Endothelial cell of umbilical vein (primary cell): ENCODE results near the gene LRRC8E. TPM values are rescaled to one million over a fixed set of nuclear protein-coding genes. Genes with fewer than 3 reads are reported as not detected.

ENCODE experiments used
- BruUV-seq: library from RNA; stranded (reverse); fragments of 400-500 nt; replicated peaks from 2 replicates; lab custom pipeline; 2021; lab: Mats Ljungman, UMichigan
- CTCF ChIA-PET: fragments of 300-600, 350-600 bp; sonication (Branson Sonifier 250); formaldehyde crosslinking; loops from one replicate; lab custom pipeline; 2021; ENCODE audit warnings: antibody characterized with exemption, inconsistent platforms; lab: Charles Lee
- POLR2A ChIA-PET: fragments of 300-600, 350-600 bp; sonication (Branson Sonifier 250); formaldehyde crosslinking; loops from one replicate; lab custom pipeline; 2021; ENCODE audit warnings: antibody characterized with exemption, inconsistent platforms; lab: Charles Lee
- DNase-seq: peaks from one replicate; pipeline ENCODE4 v3.0.0-alpha.2; 2011; ENCODE audit warnings: low read depth, low spot score
- FAIRE-seq: peaks from 2 replicates; lab custom pipeline; 2011; peaks lifted over from hg19 to GRCh38; lab: Jason Lieb, UNC
- H2AFZ ChIP-seq: 2 replicates; pipeline ENCODE4 v1.6.0; 2012; ENCODE audit warnings: low read depth, low read length, control low read depth, inconsistent platforms
- H3K27ac ChIP-seq: 2 replicates; pipeline ENCODE4 v1.5.1; 2011; ENCODE audit warnings: low read depth, mild to moderate bottlenecking, control low read depth, low read length, moderate library complexity; ENCODE audit not compliant: insufficient read depth
- H3K27me3 ChIP-seq, 2 experiments: 2 replicates each; pipeline versions ENCODE4 v1.6.0 to v1.6.1; 2011; ENCODE audit warnings: low read length in 2 of 2, mixed read lengths in 1 of 2; ENCODE audit not compliant: control insufficient read depth in 2 of 2, insufficient read depth in 2 of 2
- H3K36me3 ChIP-seq, 2 experiments: 2 replicates in 1 of 2; 3 replicates in 1 of 2; pipeline ENCODE4 v1.5.1; 2011; ENCODE audit warnings: low read length in 2 of 2, mild to moderate bottlenecking in 1 of 2, moderate library complexity in 1 of 2; ENCODE audit not compliant: control insufficient read depth in 2 of 2, insufficient read depth in 2 of 2; ENCODE audit errors: extremely low read depth in 1 of 2
- H3K4me1 ChIP-seq: 3 replicates; pipeline ENCODE4 v1.5.1; 2011; ENCODE audit warnings: mild to moderate bottlenecking, low read length; ENCODE audit not compliant: control insufficient read depth, insufficient read depth; ENCODE audit errors: extremely low read depth
- H3K4me2 ChIP-seq: 2 replicates; pipeline ENCODE4 v1.6.1; 2011; ENCODE audit warnings: low read length, control low read depth, mixed read lengths; ENCODE audit not compliant: insufficient read depth
- H3K4me3 ChIP-seq, 3 experiments: fragments of 200-600 bp in 1 of 3; sonication (generic), shearing (Covaris generic) in 1 of 3; replicated peaks in 1 of 3; 2 replicates each; pipeline ENCODE4 v1.5.1; 2011 to 2016; ENCODE audit warnings: control low read depth in 3 of 3, low read length in 3 of 3, mild to moderate bottlenecking in 2 of 3, inconsistent platforms in 1 of 3, low read depth in 1 of 3, moderate library complexity in 1 of 3; ENCODE audit not compliant: insufficient read depth in 1 of 3
- H3K79me2 ChIP-seq: 2 replicates; pipeline ENCODE4 v1.6.0; 2012; ENCODE audit warnings: low read length, inconsistent platforms; ENCODE audit not compliant: control insufficient read depth, insufficient read depth
- H3K9ac ChIP-seq: replicated peaks from 2 replicates; pipeline ENCODE3; 2011; ENCODE audit warnings: low read length, control low read depth; ENCODE audit not compliant: insufficient read depth; ENCODE audit errors: extremely low read depth
- H3K9me1 ChIP-seq: replicated peaks from 3 replicates; pipeline ENCODE4 v1.6.0; 2011; ENCODE audit warnings: mild to moderate bottlenecking, low read length; ENCODE audit not compliant: control insufficient read depth, insufficient read depth; ENCODE audit errors: extremely low read depth
- H3K9me3 ChIP-seq: replicated peaks from 2 replicates; pipeline ENCODE4 v1.5.1; 2012; ENCODE audit warnings: low read length, inconsistent platforms; ENCODE audit not compliant: control insufficient read depth, insufficient read depth
- H4K20me1 ChIP-seq: replicated peaks from 2 replicates; pipeline ENCODE3; 2011; ENCODE audit warnings: mild to moderate bottlenecking, low read length; ENCODE audit not compliant: control insufficient read depth, insufficient read depth; ENCODE audit errors: extremely low read depth
- EZH2 ChIP-seq: IDR thresholded peaks from 2 replicates; pipeline ENCODE4 v1.6.1; 2012; ENCODE audit warnings: borderline replicate concordance, low read depth, mild to moderate bottlenecking, moderate library complexity, low read length, inconsistent platforms; ENCODE audit not compliant: severe bottlenecking
- FOS ChIP-seq: IDR thresholded peaks from 2 replicates; pipeline ENCODE4 v1.6.1; 2011; ENCODE audit warnings: mild to moderate bottlenecking, low read length, moderate library complexity, borderline replicate concordance; ENCODE audit not compliant: insufficient read depth
- GATA2 ChIP-seq: IDR thresholded peaks from 2 replicates; pipeline ENCODE4 v1.7.0; 2011; ENCODE audit warnings: low read depth, mild to moderate bottlenecking, moderate library complexity, mixed read lengths, low read length; ENCODE audit not compliant: insufficient read length, insufficient read depth
- JUN ChIP-seq: IDR thresholded peaks from 2 replicates; pipeline ENCODE4 v1.6.1; 2011; ENCODE audit warnings: borderline replicate concordance, low read depth; ENCODE audit not compliant: insufficient read length, insufficient read depth
- MYC ChIP-seq: IDR thresholded peaks from one replicate; pipeline ENCODE4 v1.6.1; 2011; ENCODE audit warnings: mild to moderate bottlenecking, low read depth, low read length
- POLR2A ChIP-seq: IDR thresholded peaks from 2 replicates; pipeline ENCODE4 v1.6.1; 2012; ENCODE audit warnings: low read depth, mild to moderate bottlenecking, control low read depth, low read length
- POLR2AphosphoS5 ChIP-seq: IDR thresholded peaks from 2 replicates; pipeline ENCODE4 v1.6.1; 2012; ENCODE audit warnings: low read depth, mild to moderate bottlenecking, control low read depth, low read length, moderate library complexity; ENCODE audit not compliant: insufficient read depth
- dilution Hi-C: fragments of 300-500 bp; cut with MboI; formaldehyde crosslinking; loops from one replicate; pipeline ENCODE4 v1.15.0; 2019; ENCODE audit warnings: low sequenced_read_pairs; ENCODE audit not compliant: extremely low pct_ligation_motif_present
- intact Hi-C: fragments of 100-400 bp; cut with micrococcal nuclease; formaldehyde crosslinking; loops from one replicate; pipeline ENCODE4 v1.10.0; 2022
- polyA plus RNA-seq, 4 experiments: library from polyadenylated mRNA; depleted of rRNA in 3 of 4; stranded (reverse) in 3 of 4; unstranded in 1 of 4; fragments of >200 nt; gene quantifications; 2 replicates each; pipeline versions ENCODE4 v1.2.1 to v1.2.3, GENCODE V29; 2011 to 2012; ENCODE audit warnings: missing spikeins in 1 of 4
- total RNA-seq: library from RNA; stranded (reverse); gene quantifications from 2 replicates; pipeline ENCODE4 v1.2.3, GENCODE V29; 2021
- TF ChIP-seq, protein P1 (sequence below): IDR thresholded peaks from 2 replicates; pipeline ENCODE4 v1.6.1; 2011; ENCODE audit not compliant: insufficient read depth, insufficient read length
- TF ChIP-seq, protein P2 (sequence below), 2 donors: IDR thresholded peaks; 1 replicate in 1 of 2; 2 replicates in 1 of 2; pipeline ENCODE4 v1.5.1; 2011; ENCODE audit warnings: low read length in 2 of 2, mild to moderate bottlenecking in 2 of 2, moderate library complexity in 2 of 2, control low read depth in 1 of 2, inconsistent platforms in 1 of 2, low read depth in 1 of 2; ENCODE audit not compliant: insufficient read depth in 1 of 2; ENCODE audit errors: extremely low read depth in 1 of 2

Gene LRRC8E
- total and polyA plus RNA-seq, 2 donors (not counting 3 experiments of a cell fraction or from before 2014, with no cell fraction given) = 1.1 to 1.6 TPM

DNA sequence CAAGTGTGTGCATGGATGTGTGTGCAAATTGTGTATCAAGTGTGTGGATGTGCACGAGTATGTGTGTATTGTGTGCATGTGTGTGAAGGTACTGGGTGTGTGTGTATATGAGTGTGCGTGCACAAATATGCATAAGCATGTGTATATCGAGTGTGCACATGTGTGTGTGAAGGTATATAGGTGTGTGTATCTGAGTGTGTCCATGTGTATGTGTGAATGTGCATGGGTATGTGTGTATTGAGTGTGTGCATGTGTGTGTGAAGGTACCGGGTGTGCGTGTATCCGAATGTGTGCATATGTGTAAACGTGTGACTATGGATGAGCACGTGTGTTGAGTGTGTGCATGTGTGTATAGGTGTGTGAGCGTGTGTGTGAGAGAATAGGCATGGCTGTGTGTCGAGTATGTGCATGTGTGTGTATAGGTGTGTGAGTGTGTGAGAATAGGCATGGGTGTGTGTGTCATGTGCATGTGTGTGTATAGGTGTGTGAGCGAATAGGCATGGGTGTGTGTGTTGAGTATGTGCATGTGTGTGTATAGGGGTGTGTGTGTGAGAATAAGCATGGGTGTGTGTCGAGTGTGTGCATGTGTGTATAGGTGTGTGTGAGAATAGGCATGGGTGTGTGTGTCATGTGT, 45.5 kb upstream of the LRRC8E start:
- no peaks in the 10 kb centered on the region for H3K27me3 ChIP-seq
- no TSS peak for BruUV-seq
- FAIRE-seq (no peak), DNase-seq (no peak)
- H3K4me1 ChIP-seq = no peaks in the 10 kb centered on the region
- TF ChIP-seq, protein P1, sequence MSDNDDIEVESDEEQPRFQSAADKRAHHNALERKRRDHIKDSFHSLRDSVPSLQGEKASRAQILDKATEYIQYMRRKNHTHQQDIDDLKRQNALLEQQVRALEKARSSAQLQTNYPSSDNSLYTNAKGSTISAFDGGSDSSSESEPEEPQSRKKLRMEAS = no peak
- TF ChIP-seq GATA2 (no peak), POLR2A (no peak), EZH2 (no peak), JUN (no peak), POLR2AphosphoS5 (no peak), MYC (no peak), FOS (no peak)
- TF ChIP-seq, protein P2, sequence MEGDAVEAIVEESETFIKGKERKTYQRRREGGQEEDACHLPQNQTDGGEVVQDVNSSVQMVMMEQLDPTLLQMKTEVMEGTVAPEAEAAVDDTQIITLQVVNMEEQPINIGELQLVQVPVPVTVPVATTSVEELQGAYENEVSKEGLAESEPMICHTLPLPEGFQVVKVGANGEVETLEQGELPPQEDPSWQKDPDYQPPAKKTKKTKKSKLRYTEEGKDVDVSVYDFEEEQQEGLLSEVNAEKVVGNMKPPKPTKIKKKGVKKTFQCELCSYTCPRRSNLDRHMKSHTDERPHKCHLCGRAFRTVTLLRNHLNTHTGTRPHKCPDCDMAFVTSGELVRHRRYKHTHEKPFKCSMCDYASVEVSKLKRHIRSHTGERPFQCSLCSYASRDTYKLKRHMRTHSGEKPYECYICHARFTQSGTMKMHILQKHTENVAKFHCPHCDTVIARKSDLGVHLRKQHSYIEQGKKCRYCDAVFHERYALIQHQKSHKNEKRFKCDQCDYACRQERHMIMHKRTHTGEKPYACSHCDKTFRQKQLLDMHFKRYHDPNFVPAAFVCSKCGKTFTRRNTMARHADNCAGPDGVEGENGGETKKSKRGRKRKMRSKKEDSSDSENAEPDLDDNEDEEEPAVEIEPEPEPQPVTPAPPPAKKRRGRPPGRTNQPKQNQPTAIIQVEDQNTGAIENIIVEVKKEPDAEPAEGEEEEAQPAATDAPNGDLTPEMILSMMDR (IDR thresholded peaks at IDR 0.05; ENCODE audit: extremely low read depth in 1 of 2, insufficient read depth in 1 of 2, low read depth in 1 of 2, low read length in 2 of 2) = no peak
- dilution Hi-C loops = no loop called here
- POLR2A ChIA-PET = no interaction called here
- no peaks in the 10 kb centered on the region for H3K9me1 ChIP-seq
- H3K36me3 ChIP-seq = no peaks in the 10 kb centered on the region
- no peak overlapping the region for H3K4me3 ChIP-seq
- H3K79me2 ChIP-seq = no peaks in the 10 kb centered on the region
- no peaks in the 10 kb centered on the region for H4K20me1 ChIP-seq
- H2AFZ ChIP-seq = no peak overlapping the region
- CTCF ChIA-PET = no interaction called here
- H3K27ac ChIP-seq = no peak overlapping the region
- no peak overlapping the region for H3K4me2 ChIP-seq
- H3K9ac ChIP-seq = no peak overlapping the region
- no peaks in the 10 kb centered on the region for H3K9me3 ChIP-seq
- intact Hi-C loops = no loop called here
